Smooth muscle cell (in vitro differentiated cells): ENCODE data around the gene CACNA1D. TPM values are rescaled to one million over a fixed set of nuclear protein-coding genes. Genes with fewer than 3 reads are reported as not detected.

Experiments used
- DNase-seq: peaks from one replicate; lab custom pipeline; 2025; ENCODE audit not compliant: unreplicated experiment; lab: John Stamatoyannopoulos, UW
- H2AFZ ChIP-seq: fragments of 200-600 bp; sonication (generic); 2 replicates; pipeline ENCODE4 v1.6.0; 2016; ENCODE audit warnings: antibody characterized with exemption, low read depth, mild to moderate bottlenecking
- H3F3A ChIP-seq: fragments of 200-600 bp; sonication (generic); 2 replicates; pipeline ENCODE4 v1.6.0; 2017; ENCODE audit warnings: antibody characterized with exemption, low read depth
- H3K27ac ChIP-seq: fragments of 200-600 bp; sonication (generic); 2 replicates; pipeline ENCODE4 v1.5.1; 2016; ENCODE audit warnings: low read depth, mild to moderate bottlenecking
- H3K27me3 ChIP-seq: fragments of 200-600 bp; sonication (generic); 2 replicates; pipeline ENCODE4 v1.6.1; 2016; ENCODE audit warnings: low read depth, mild to moderate bottlenecking
- H3K36me3 ChIP-seq: fragments of 200-600 bp; sonication (generic); 2 replicates; pipeline ENCODE4 v1.5.1; 2016; ENCODE audit warnings: low read depth
- H3K4me1 ChIP-seq: fragments of 200-600 bp; sonication (generic); 2 replicates; pipeline ENCODE4 v1.5.1; 2016; ENCODE audit warnings: low read depth
- H3K4me2 ChIP-seq: fragments of 200-600 bp; sonication (generic); 2 replicates; pipeline ENCODE4 v1.6.0; 2016; ENCODE audit warnings: mild to moderate bottlenecking
- H3K4me3 ChIP-seq: fragments of 200-600 bp; sonication (generic); 2 replicates; pipeline ENCODE4 v1.5.1; 2016; ENCODE audit warnings: mild to moderate bottlenecking
- H3K79me2 ChIP-seq: fragments of 200-600 bp; sonication (generic); 2 replicates; pipeline ENCODE4 v1.6.0; 2016; ENCODE audit warnings: low read depth, mild to moderate bottlenecking
- H3K9ac ChIP-seq: fragments of 200-600 bp; sonication (generic); 2 replicates; pipeline ENCODE4 v1.6.0; 2016; ENCODE audit warnings: low read depth
- H3K9me3 ChIP-seq: fragments of 200-600 bp; sonication (generic); replicated peaks from 2 replicates; pipeline ENCODE4 v1.5.1; 2016; ENCODE audit warnings: low read depth
- H4K20me1 ChIP-seq: fragments of 200-600 bp; sonication (generic); 2 replicates; pipeline ENCODE4 v1.6.0; 2016; ENCODE audit warnings: low read depth
- CTCF ChIP-seq: fragments of 200-600 bp; sonication (generic); IDR thresholded peaks from 2 replicates; pipeline ENCODE4 v1.5.1; 2017; ENCODE audit warnings: borderline replicate concordance, mild to moderate bottlenecking, antibody characterized with exemption; ENCODE audit not compliant: insufficient read depth, poor library complexity, severe bottlenecking
- WGBS: methylation state at CpG from one replicate; pipeline ENCODE4 v1.1.7; 2016; ENCODE audit warnings: low lambda C conversion rate; 5-methylcytosine and 5-hydroxymethylcytosine counted together
- polyA plus RNA-seq: library from polyadenylated mRNA; unstranded; fragments of >200 nt; fragmentation: Nextera tagmentation; extraction: Ambion mirVana; gene quantifications from 2 replicates; pipeline ENCODE4 v1.2.1, GENCODE V29; 2016
- total RNA-seq: library from RNA; depleted of rRNA; stranded (reverse); fragments of >200 nt; gene quantifications from 2 replicates; pipeline ENCODE4 v1.2.3, GENCODE V29; 2014

CACNA1D gene
- total and polyA plus RNA-seq, 2 experiments from 2014 or later: 0.63 to 1.4 TPM

GRCh38 chr3:53516339-53516738, 21.9 kb downstream of the CACNA1D start:
- Histone ChIP-seq H3K27me3 (no peaks in the 10 kb centered on the region), H2AFZ (no peak overlapping the region), H4K20me1 (no peaks in the 10 kb centered on the region), H3K4me2 (no peak overlapping the region), H3K9ac (no peak overlapping the region), H3K36me3 (no peaks in the 10 kb centered on the region), H3K27ac (no peak overlapping the region), H3K79me2 (no peaks in the 10 kb centered on the region), H3K4me3 (no peak overlapping the region), H3K4me1 (peaks cover 7% of the 10 kb centered on the region), H3K9me3 (no peaks in the 10 kb centered on the region), H3F3A (no peaks in the 10 kb centered on the region)
- 61% methylated on average over 5 of the region's 5 CpGs for WGBS
- DNase-seq: no peak
- no peak for TF ChIP-seq CTCF

- no peak for DNase-seq
- no peak for TF ChIP-seq CTCF
Observed at GRCh38 chr3:53518495-53518981, 24.1 kb downstream of the CACNA1D start.

GRCh38 chr3:53519065-53519709, 24.8 kb downstream of the CACNA1D start:
- Histone ChIP-seq H2AFZ (no peak overlapping the region), H3K9ac (no peak overlapping the region), H3K4me2 (no peak overlapping the region), H3K27me3 (no peaks in the 10 kb centered on the region), H3K4me1 (no peaks in the 10 kb centered on the region), H3K27ac (no peak overlapping the region), H3K4me3 (no peak overlapping the region), H3K79me2 (no peaks in the 10 kb centered on the region), H4K20me1 (no peaks in the 10 kb centered on the region), H3K36me3 (no peaks in the 10 kb centered on the region), H3K9me3 (no peaks in the 10 kb centered on the region), H3F3A (no peaks in the 10 kb centered on the region)
- no peak for DNase-seq
- 67% methylated on average over 6 of the region's 6 CpGs for WGBS
- no peak for TF ChIP-seq CTCF

More at GRCh38 chr3:53518495-53518981, 24.1 kb downstream of the CACNA1D start:
- H3K79me2 ChIP-seq: no peaks in the 10 kb centered on the region
- no peaks in the 10 kb centered on the region for H4K20me1 ChIP-seq
- H3K36me3 ChIP-seq: no peaks in the 10 kb centered on the region
- H2AFZ ChIP-seq: no peak overlapping the region
- no peaks in the 10 kb centered on the region for H3F3A ChIP-seq
- no peak overlapping the region for H3K27ac ChIP-seq
- no peaks in the 10 kb centered on the region for H3K9me3 ChIP-seq
- no peak overlapping the region for H3K4me3 ChIP-seq
- no peaks in the 10 kb centered on the region for H3K27me3 ChIP-seq
- no peak overlapping the region for H3K9ac ChIP-seq
- H3K4me2 ChIP-seq: no peak overlapping the region
- WGBS: 51% methylated on average over 6 of the region's 6 CpGs
- H3K4me1 ChIP-seq: no peaks in the 10 kb centered on the region

GRCh38 chr3:53523346-53523745, 28.9 kb downstream of the CACNA1D start:
- 95% methylated on average over 3 of the region's 3 CpGs for WGBS
- no peaks in the 10 kb centered on the region for H3K79me2 ChIP-seq
- H4K20me1 ChIP-seq: no peaks in the 10 kb centered on the region
- no peaks in the 10 kb centered on the region for H3K36me3 ChIP-seq
- H3F3A ChIP-seq: no peaks in the 10 kb centered on the region
- no peak for TF ChIP-seq CTCF
- H3K4me1 ChIP-seq: no peaks in the 10 kb centered on the region
- H3K4me3 ChIP-seq: no peak overlapping the region
- no peak for DNase-seq
- no peak overlapping the region for H3K9ac ChIP-seq
- H3K27ac ChIP-seq: no peak overlapping the region
- no peaks in the 10 kb centered on the region for H3K27me3 ChIP-seq
- no peak overlapping the region for H3K4me2 ChIP-seq
- no peaks in the 10 kb centered on the region for H3K9me3 ChIP-seq
- no peak overlapping the region for H2AFZ ChIP-seq
